HL-60 (cell line): ENCODE data around the gene YJEFN3.

ENCODE experiments used
- DNase-seq, 2 experiments: peaks; one replicate each; pipeline ENCODE4 v3.0.0-alpha.2; 2010 to 2020; ENCODE audit warnings: low read depth in 1 of 2, low spot score in 1 of 2
- H3K27ac ChIP-seq: fragments of 250-450 bp; sonication (Bioruptor Pico); replicated peaks from 2 replicates; pipeline ENCODE4 v1.5.1; 2020; ENCODE audit warnings: mild to moderate bottlenecking, moderate library complexity
- H3K27me3 ChIP-seq: fragments of 250-450 bp; sonication (Bioruptor Pico); 2 replicates; pipeline ENCODE4 v1.5.1; 2021; ENCODE audit warnings: mild to moderate bottlenecking, moderate library complexity; ENCODE audit not compliant: insufficient read depth, poor library complexity, severe bottlenecking
- H3K4me3 ChIP-seq: replicated peaks from 2 replicates; pipeline ENCODE4 v1.5.1; 2011; ENCODE audit warnings: mild to moderate bottlenecking, control low read depth, low read length; ENCODE audit not compliant: insufficient read depth
- CTCF ChIP-seq: IDR thresholded peaks from one replicate; pipeline ENCODE4 v1.5.1; 2011; ENCODE audit warnings: low read length, control low read depth, inconsistent platforms; ENCODE audit not compliant: insufficient read depth
- GABPA ChIP-seq: IDR thresholded peaks from 2 replicates; pipeline ENCODE4 v1.6.1; 2012; ENCODE audit warnings: low read depth
- POLR2AphosphoS5 ChIP-seq: IDR thresholded peaks from 2 replicates; pipeline ENCODE4 v1.6.1; 2012; ENCODE audit warnings: low read depth
- REST ChIP-seq: IDR thresholded peaks from 2 replicates; pipeline ENCODE4 v1.6.1; 2012; ENCODE audit warnings: low read depth; ENCODE audit not compliant: insufficient replicate concordance
- SPI1 ChIP-seq: IDR thresholded peaks from 2 replicates; pipeline ENCODE4 v1.6.1; 2012; ENCODE audit warnings: low read depth, mild to moderate bottlenecking, borderline replicate concordance

YJEFN3 gene

GRCh38 chr19:19502808-19503602, 25.7 kb upstream of the YJEFN3 start:
- Histone ChIP-seq H3K4me3 (no peak overlapping the region), H3K27me3 (no peaks in the 10 kb centered on the region), H3K27ac (no peak overlapping the region)
- TF ChIP-seq GABPA (no peak), REST (no peak), CTCF (no peak), SPI1 (no peak)
- DNase-seq, result no peak

GRCh38 chr19:19504754-19505668, 23.7 kb upstream of the YJEFN3 start:
- Histone ChIP-seq H3K27me3 (no peaks in the 10 kb centered on the region), H3K27ac (no peak overlapping the region), H3K4me3 (no peak overlapping the region)
- TF ChIP-seq REST (no peak), GABPA (no peak), SPI1 (no peak), POLR2AphosphoS5 (no peak), CTCF (no peak)
- DNase-seq, result no peak

- DNase-seq, result no peak
- Histone ChIP-seq H3K4me3 (no peak overlapping the region), H3K27me3 (no peaks in the 10 kb centered on the region), H3K27ac (no peak overlapping the region)
- TF ChIP-seq SPI1, result no peak
- no peak for TF ChIP-seq CTCF
- no peak for TF ChIP-seq POLR2AphosphoS5
These were observed 22.9 kb upstream of the YJEFN3 start for GRCh38 chr19:19505669-19506326.
